Aorta (tissue), 5 donors: ENCODE results near the gene HACE1. TPM values are rescaled to one million over a fixed set of nuclear protein-coding genes. Genes with fewer than 3 reads are reported as not detected.

Source experiments
- ATAC-seq: fragments of 200-7000 bp; cut with Tn5 transposase; one replicate; pipeline ENCODE4 v1.9.1; 2022; ENCODE audit warnings: moderate library complexity; ENCODE audit not compliant: low FRiP score
- DNase-seq, 2 donors: peaks; one replicate each; pipeline ENCODE4 v3.0.0-alpha.2; 2020
- H3K27ac ChIP-seq, 2 donors: one replicate each; pipeline ENCODE4 v1.5.1; 2013; ENCODE audit warnings: low read length in 2 of 2, mild to moderate bottlenecking in 2 of 2, moderate library complexity in 2 of 2, control low read depth in 1 of 2, inconsistent platforms in 1 of 2, low read depth in 1 of 2
- H3K27me3 ChIP-seq, 2 donors: one replicate each; pipeline ENCODE4 v1.6.1; 2013; ENCODE audit warnings: control low read depth in 1 of 2, low read length in 1 of 2, mild to moderate bottlenecking in 1 of 2, moderate library complexity in 1 of 2; ENCODE audit not compliant: insufficient read depth in 2 of 2, control insufficient read depth in 1 of 2
- H3K36me3 ChIP-seq, 2 donors: one replicate each; pipeline ENCODE4 v1.6.1; 2013; ENCODE audit warnings: control low read depth in 1 of 2, low read length in 1 of 2, mild to moderate bottlenecking in 1 of 2; ENCODE audit not compliant: insufficient read depth in 2 of 2, control insufficient read depth in 1 of 2
- H3K4me1 ChIP-seq, 2 donors: one replicate each; pipeline ENCODE4 v1.6.1; 2013; ENCODE audit warnings: low read length in 2 of 2, control low read depth in 1 of 2, mild to moderate bottlenecking in 1 of 2, moderate library complexity in 1 of 2; ENCODE audit not compliant: insufficient read depth in 2 of 2, control insufficient read depth in 1 of 2
- H3K4me3 ChIP-seq, 2 donors: one replicate each; pipeline ENCODE4 v1.5.1; 2013; ENCODE audit warnings: low read length in 2 of 2, control low read depth in 1 of 2, mild to moderate bottlenecking in 1 of 2
- H3K9me3 ChIP-seq: one replicate; pipeline ENCODE4 v1.6.1; 2013; ENCODE audit warnings: mild to moderate bottlenecking, low read length; ENCODE audit not compliant: control insufficient read depth
- WGBS, 2 donors: extraction: QIAGEN DNeasy Blood & Tissue Kit; methylation state at CpG; one replicate each; pipeline ENCODE4 v1.1.7; 2013; 5-methylcytosine and 5-hydroxymethylcytosine counted together
- intact Hi-C, 2 donors: fragments of 100-400 bp; cut with DNase I; formaldehyde crosslinking; loops; one replicate each; pipeline versions ENCODE4 v1.14.2 to v1.15.0; 2022
- polyA plus RNA-seq, 2 donors: library from polyadenylated mRNA; stranded (reverse); fragments of 200-250 nt; gene quantifications; one replicate each; pipeline ENCODE4 v1.2.3, GENCODE V29; 2013
- total RNA-seq, 2 donors: library from RNA; stranded (reverse); fragmentation: NEBNext Ultra II Directional; extraction: Animal tissue kit (Norgen Biotek cat#: 25700); gene quantifications; one replicate each; pipeline ENCODE4 v1.2.1, GENCODE V29; 2021
- donor health status: healthy with polysubstance abuse.
- donor health status: Bipolar disorder and iron deficiency.
- donor health status: DM: no; HTN: no; CAD: no.
- donor health status: DM: no; HTN: no; CAD: no.
- donor health status: DM: yes; HTN: yes; CAD: no.

Gene HACE1
- total and polyA plus RNA-seq, 4 donors: 7.8 to 24.0 (median 13.0) TPM

- Histone ChIP-seq H3K9me3 (no peaks in the 10 kb centered on the region), H3K27ac (no peak overlapping the region), H3K36me3 (no peaks in the 10 kb centered on the region), H3K4me3 (no peak overlapping the region), H3K27me3 (no peaks in the 10 kb centered on the region), H3K4me1 (no peaks in the 10 kb centered on the region)
- WGBS, 2 donors: 97 to 98% methylated on average over 2 of the region's 2 CpGs
- intact Hi-C loops: no loop called here
- DNase-seq (no peak), ATAC-seq (no peak)
Measured at GRCh38 chr6:104730450-104730849, 129.3 kb downstream of the HACE1 start.

- Histone ChIP-seq H3K27me3 (no peaks in the 10 kb centered on the region), H3K9me3 (no peaks in the 10 kb centered on the region), H3K4me3 (no peak overlapping the region), H3K36me3 (no peaks in the 10 kb centered on the region), H3K4me1 (no peaks in the 10 kb centered on the region), H3K27ac (no peak overlapping the region)
- DNase-seq (no peak), ATAC-seq (no peak)
- intact Hi-C loops: no loop called here
Measured at GRCh38 chr6:104729433-104729832, 130.3 kb downstream of the HACE1 start.

- intact Hi-C loops: no loop called here
- DNase-seq (no peak), ATAC-seq (no peak)
- H3K27ac ChIP-seq: no peak overlapping the region
- 41 to 49% methylated on average over 4 of the region's 4 CpGs for WGBS, 2 donors
- no peaks in the 10 kb centered on the region for H3K36me3 ChIP-seq
- no peak overlapping the region for H3K4me3 ChIP-seq
- no peaks in the 10 kb centered on the region for H3K4me1 ChIP-seq
- no peaks in the 10 kb centered on the region for H3K27me3 ChIP-seq
- H3K9me3 ChIP-seq: no peaks in the 10 kb centered on the region
Measured at GRCh38 chr6:104728448-104728847, 131.3 kb downstream of the HACE1 start.

GRCh38 chr6:104718672-104719071 lies 141.0 kb downstream of the HACE1 start:
- H3K4me1 ChIP-seq: no peaks in the 10 kb centered on the region
- H3K4me3 ChIP-seq: no peak overlapping the region
- DNase-seq: no peak
- H3K27ac ChIP-seq: no peak overlapping the region
- no peak for ATAC-seq
- no peaks in the 10 kb centered on the region for H3K9me3 ChIP-seq
- 94 to 100% methylated on average over 1 of the region's 1 CpG for WGBS, 2 donors
- H3K36me3 ChIP-seq: no peaks in the 10 kb centered on the region
- intact Hi-C loops: no loop called here
- no peaks in the 10 kb centered on the region for H3K27me3 ChIP-seq

- H3K4me3 ChIP-seq: no peak overlapping the region
- intact Hi-C loops: no loop called here
Measured at GRCh38 chr6:104716858-104717257, 142.9 kb downstream of the HACE1 start.

GRCh38 chr6:104714796-104715195 lies 144.9 kb downstream of the HACE1 start:
- Histone ChIP-seq H3K27me3 (no peaks in the 10 kb centered on the region), H3K9me3 (no peaks in the 10 kb centered on the region), H3K27ac (no peak overlapping the region), H3K36me3 (no peaks in the 10 kb centered on the region), H3K4me3 (no peak overlapping the region), H3K4me1 (no peaks in the 10 kb centered on the region)
- intact Hi-C loops: no loop called here
- ATAC-seq (no peak), DNase-seq (no peak)
- 78 to 83% methylated on average over 3 of the region's 3 CpGs for WGBS, 2 donors

More at GRCh38 chr6:104716858-104717257, 142.9 kb downstream of the HACE1 start:
- Histone ChIP-seq H3K27me3 (no peaks in the 10 kb centered on the region), H3K36me3 (no peaks in the 10 kb centered on the region), H3K27ac (no peak overlapping the region), H3K4me1 (no peaks in the 10 kb centered on the region), H3K9me3 (no peaks in the 10 kb centered on the region)
- 94 to 97% methylated on average over 4 of the region's 4 CpGs for WGBS, 2 donors
- ATAC-seq (no peak), DNase-seq (no peak)

- 73 to 81% methylated on average over 2 of the region's 2 CpGs for WGBS, 2 donors
- no peaks in the 10 kb centered on the region for H3K4me1 ChIP-seq
- H3K4me3 ChIP-seq: no peak overlapping the region
- no peak for DNase-seq
- intact Hi-C loops: no loop called here
- no peaks in the 10 kb centered on the region for H3K27me3 ChIP-seq
- no peaks in the 10 kb centered on the region for H3K9me3 ChIP-seq
- no peak for ATAC-seq
- no peak overlapping the region for H3K27ac ChIP-seq
- no peaks in the 10 kb centered on the region for H3K36me3 ChIP-seq
Measured at GRCh38 chr6:104713982-104714381, 145.7 kb downstream of the HACE1 start.

GRCh38 chr6:104711371-104711770 lies 148.3 kb downstream of the HACE1 start:
- Histone ChIP-seq H3K9me3 (no peaks in the 10 kb centered on the region), H3K27me3 (no peaks in the 10 kb centered on the region), H3K27ac (no peak overlapping the region), H3K36me3 (no peaks in the 10 kb centered on the region), H3K4me3 (no peak overlapping the region), H3K4me1 (no peaks in the 10 kb centered on the region)
- 70 to 72% methylated on average over 4 of the region's 4 CpGs for WGBS, 2 donors
- DNase-seq: no peak
- intact Hi-C loops: no loop called here
- ATAC-seq: no peak

GRCh38 chr6:104710543-104711335 lies 149.0 kb downstream of the HACE1 start:
- Histone ChIP-seq H3K27me3 (no peaks in the 10 kb centered on the region), H3K27ac (no peak overlapping the region), H3K4me3 (no peak overlapping the region), H3K36me3 (no peaks in the 10 kb centered on the region), H3K4me1 (no peaks in the 10 kb centered on the region), H3K9me3 (no peaks in the 10 kb centered on the region)
- WGBS, 2 donors: 73 to 81% methylated on average over 4 of the region's 4 CpGs
- intact Hi-C loops: no loop called here
- DNase-seq: no peak
- ATAC-seq: no peak
